HepG2 (cell line): ENCODE results near the gene PLEKHA5.
"Not testable (repeated sequence)": the region's sequence is repeated elsewhere in the genome, so short reads cannot be mapped to it uniquely, and the experiment has no call there.

Experiments
- BCL6 ChIP-seq: IDR thresholded peaks from 2 replicates; pipeline ENCODE4 v1.6.1; 2016; ENCODE audit warnings: missing genetic modification reagents, missing compliant biosample characterization
- POLR2AphosphoS5 ChIP-seq: IDR thresholded peaks from 2 replicates; pipeline ENCODE4 v1.6.1; 2012; ENCODE audit warnings: low read depth, low read length
- TF ChIP-seq, protein P1 (sequence below), 2 experiments: sonication (generic) in 1 of 2; formaldehyde crosslinking in 1 of 2; IDR thresholded peaks; 2 replicates each; pipeline versions ENCODE4 v1.5.1 to v1.6.1; 2011 to 2020; ENCODE audit warnings: borderline replicate concordance in 1 of 2, low read depth in 1 of 2, low read length in 1 of 2, mild to moderate bottlenecking in 1 of 2, missing genetic modification reagents in 1 of 2, moderate library complexity in 1 of 2

DNA sequence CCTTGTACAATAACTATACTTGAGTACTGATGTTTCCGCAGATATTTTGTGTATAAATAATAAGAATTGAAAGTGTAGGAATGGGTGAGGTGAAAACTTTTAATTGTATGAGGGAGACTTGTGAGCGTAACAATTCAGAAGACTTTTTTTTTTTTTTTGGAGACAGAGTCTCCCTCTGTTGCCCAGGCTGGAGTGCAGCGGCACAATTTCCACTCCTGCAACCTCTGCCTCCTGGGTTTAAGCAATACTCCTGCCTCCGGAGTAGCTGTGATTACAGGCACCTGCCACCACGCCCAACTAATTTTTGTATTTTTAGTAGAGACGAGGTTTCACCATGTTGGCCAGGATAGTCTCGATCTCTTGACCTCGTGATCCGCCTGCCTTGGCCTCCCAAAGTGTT, 40.8 kb downstream of the PLEKHA5 start:
- TF ChIP-seq, protein P1, sequence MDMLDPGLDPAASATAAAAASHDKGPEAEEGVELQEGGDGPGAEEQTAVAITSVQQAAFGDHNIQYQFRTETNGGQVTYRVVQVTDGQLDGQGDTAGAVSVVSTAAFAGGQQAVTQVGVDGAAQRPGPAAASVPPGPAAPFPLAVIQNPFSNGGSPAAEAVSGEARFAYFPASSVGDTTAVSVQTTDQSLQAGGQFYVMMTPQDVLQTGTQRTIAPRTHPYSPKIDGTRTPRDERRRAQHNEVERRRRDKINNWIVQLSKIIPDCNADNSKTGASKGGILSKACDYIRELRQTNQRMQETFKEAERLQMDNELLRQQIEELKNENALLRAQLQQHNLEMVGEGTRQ (IDR thresholded peaks at IDR 0.05; ENCODE audit: low read depth, low read length): not testable (repeated sequence)
- TF ChIP-seq, protein P1 (CRISPR knock-in tag; IDR thresholded peaks at IDR 0.05; ENCODE audit: borderline replicate concordance): not testable (repeated sequence)
- not testable (repeated sequence) for TF ChIP-seq BCL6 (CRISPR knock-in tag); POLR2AphosphoS5
